ENCODE measurements around the gene LIMA1.

LIMA1 gene

DNA sequence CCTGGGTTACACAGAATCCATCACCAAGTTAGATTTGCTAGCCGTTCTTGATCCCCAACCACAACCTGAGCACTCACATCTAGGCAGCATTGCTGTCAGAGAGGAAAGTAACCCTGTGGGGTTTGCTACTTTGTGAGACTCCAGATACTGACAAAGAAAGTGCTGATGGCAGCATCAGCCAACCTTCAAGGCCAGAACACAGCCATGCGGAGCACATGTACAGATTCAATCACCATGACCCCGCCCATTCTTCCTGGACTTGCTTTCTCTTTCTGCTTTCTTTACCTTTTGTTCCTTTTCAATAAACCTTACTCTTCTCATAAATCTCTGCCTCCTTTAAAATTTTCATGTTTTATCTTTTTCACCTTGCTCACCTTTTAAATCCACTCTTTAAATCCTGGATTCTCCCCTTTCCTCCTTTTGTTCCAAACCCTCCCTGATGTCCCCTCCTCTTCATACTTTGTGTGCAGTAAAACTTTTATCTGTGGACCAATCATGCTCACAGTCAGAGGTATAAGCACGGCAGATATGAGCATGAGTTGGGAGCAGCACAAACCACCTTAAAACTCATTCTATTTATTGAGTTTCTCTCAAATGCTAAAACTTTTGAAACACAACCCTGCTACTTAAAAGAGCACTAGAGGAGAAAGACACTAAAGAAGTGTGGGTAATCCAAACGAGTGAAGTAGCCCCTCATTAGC, 94.3 kb downstream of the LIMA1 start:
- TF ChIP-seq, protein P1, sequence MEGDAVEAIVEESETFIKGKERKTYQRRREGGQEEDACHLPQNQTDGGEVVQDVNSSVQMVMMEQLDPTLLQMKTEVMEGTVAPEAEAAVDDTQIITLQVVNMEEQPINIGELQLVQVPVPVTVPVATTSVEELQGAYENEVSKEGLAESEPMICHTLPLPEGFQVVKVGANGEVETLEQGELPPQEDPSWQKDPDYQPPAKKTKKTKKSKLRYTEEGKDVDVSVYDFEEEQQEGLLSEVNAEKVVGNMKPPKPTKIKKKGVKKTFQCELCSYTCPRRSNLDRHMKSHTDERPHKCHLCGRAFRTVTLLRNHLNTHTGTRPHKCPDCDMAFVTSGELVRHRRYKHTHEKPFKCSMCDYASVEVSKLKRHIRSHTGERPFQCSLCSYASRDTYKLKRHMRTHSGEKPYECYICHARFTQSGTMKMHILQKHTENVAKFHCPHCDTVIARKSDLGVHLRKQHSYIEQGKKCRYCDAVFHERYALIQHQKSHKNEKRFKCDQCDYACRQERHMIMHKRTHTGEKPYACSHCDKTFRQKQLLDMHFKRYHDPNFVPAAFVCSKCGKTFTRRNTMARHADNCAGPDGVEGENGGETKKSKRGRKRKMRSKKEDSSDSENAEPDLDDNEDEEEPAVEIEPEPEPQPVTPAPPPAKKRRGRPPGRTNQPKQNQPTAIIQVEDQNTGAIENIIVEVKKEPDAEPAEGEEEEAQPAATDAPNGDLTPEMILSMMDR (IDR thresholded peaks at IDR 0.05; ENCODE audit: low read depth, low read length): no peak
- DNase-seq (ENCODE audit: extremely low read depth, low read depth): no peak

DNA sequence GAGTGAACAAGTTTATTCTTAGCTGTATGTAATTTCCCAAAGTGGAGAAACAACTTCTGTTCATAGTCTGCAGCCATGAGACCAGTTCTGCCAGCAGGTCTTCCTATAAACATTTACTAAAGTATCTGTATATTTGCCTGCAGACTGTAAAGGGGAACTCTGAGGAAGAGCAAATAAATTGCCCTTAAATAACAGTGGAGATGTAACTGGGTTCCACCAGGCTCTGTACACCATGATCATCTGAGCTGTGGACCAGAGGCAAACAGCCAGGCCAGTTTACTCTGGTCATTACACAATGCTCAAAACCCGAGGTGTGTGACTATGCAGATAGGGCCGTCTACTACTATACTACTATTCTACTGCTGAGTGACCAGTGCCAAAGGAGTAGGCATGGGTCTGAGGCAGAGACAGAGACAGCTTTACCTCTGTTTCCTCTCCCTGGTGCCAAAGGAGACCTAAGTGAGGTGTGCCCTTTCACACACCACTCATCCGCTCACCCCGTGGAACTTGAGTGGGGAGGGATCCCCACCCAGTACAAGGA, 95.0 kb downstream of the LIMA1 start:
- DNase-seq (ENCODE audit: extremely low read depth, low read depth): no peak

DNA sequence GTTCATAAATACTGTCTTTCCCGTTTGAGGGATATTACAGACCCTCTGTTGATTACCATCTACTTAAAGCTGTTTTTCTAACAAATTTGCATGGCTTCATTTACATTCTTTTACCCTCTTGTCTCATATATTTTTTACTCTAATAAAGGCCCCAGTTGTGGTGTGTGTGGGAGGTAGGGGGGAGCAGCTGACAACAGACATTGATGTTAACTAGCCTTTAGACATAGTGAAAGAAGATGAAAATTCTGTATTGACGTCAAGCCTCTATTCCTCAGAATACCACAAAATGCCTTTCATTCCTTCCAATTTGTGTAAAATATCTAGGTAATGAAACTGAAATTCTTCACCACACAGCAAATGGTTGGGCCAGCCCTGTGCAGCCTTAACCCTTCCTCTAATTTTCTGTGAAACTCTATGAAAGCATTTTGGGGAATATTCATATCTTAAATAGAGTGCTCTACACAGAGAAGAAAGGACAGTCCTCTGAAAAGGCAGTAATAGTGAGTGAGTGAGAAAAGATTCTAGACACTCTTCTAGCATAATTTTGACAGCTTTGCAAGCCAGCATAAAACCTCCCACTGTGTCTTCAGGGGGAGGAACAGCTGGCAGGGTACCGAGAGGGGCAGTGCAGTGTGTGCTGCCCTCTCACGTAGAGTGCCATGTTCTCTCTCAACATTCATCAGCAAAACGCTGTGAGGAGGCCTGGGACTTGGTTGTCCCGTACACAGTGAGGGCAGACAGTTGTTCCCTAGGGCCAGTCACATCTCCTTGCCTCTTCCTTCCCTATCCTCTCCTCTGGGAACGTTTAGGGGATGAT, 96.0 kb downstream of the LIMA1 start:
- TF ChIP-seq, protein P1 (IDR thresholded peaks at IDR 0.05; ENCODE audit: low read depth, low read length): no peak; the same call in 1 of the 2 replicates
- DNase-seq (ENCODE audit: extremely low read depth, low read depth): no peak

More for the DNA sequence above, 95.0 kb downstream of the LIMA1 start:
- TF ChIP-seq, protein P1 (IDR thresholded peaks at IDR 0.05; ENCODE audit: low read depth, low read length): no peak

DNA sequence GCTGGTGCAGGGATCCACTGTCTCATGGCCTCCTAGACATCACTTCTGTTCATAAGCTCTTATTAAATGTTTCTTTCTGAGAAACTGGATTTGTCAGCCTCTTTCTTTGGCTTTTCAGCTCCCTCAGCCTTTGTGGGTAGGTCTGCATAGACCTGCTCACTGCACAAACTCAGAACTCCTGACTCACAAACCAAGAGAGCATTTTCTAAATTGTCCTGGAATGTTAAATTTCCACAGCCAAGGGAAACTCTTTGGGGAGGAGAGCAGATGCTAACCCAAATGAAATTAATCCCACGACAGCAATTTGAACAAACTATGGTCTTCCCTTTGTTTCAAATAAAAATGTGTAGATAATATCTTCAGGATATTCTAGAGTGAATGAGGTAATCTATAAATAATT, 96.6 kb downstream of the LIMA1 start:
- TF ChIP-seq, protein P1 (IDR thresholded peaks at IDR 0.05; ENCODE audit: low read depth, low read length): no peak
- no peak for DNase-seq (ENCODE audit: extremely low read depth, low read depth)

DNA sequence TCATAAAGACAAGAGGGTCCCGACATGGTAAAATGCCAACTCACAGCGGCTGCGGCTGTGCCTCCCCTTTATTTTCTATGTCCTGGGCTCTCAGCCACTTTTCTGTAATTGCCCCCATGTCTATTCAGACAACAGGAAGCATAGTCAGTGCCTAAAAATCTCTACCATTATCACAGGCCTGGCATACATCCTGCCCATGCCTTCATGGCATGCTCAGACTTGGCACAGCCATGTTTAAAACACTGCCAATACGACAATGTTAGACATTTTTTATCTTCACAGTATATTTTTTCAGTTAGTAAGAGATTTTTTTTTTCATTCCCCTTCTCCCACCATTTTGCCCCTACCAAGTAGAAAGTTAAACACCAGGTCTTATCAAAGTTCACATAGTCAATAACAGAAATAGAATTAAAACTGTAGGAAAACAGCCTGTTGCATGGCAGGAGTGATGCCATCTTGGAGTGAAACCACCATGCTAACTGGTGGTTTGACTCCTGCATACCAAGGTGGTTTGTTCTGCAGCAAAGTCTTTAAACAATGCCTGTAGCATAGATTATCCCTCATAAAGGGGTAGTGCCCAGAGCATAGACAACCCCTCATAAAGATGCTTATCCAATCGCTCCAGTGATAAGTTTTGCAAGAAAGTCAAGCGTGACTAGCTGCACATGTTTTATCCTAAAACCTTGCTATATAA, 97.2 kb downstream of the LIMA1 start:
- no peak for DNase-seq (ENCODE audit: extremely low read depth, low read depth)
- TF ChIP-seq, protein P1 (IDR thresholded peaks at IDR 0.05; ENCODE audit: low read depth, low read length): no peak

DNA sequence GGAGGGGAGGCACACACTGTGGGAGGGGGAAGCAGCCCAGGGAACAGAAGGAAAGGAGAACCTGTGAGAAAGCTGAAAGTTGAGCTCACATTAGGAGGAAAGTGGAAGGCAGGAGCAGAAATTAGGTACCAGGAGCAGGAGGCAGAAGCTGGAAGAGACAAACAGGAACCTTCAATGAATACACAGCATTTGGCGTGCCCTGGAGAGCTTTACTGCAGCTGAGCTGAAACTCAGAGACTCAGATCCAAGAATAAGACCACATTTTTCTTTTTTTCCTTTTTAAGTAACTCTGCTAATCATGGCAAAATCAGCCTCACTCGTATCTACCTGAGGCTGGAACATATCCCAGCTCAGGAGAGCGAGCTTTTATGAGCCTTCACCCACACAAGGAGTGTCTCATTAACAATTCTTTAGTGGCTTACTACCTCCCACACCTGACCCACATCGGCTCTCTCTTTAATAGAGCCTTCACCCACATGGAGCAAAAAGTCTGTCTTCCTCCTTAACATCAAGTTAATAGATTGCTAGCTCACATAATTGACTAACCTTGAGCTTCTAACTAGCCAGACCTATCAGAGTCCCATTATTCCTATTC, 97.9 kb downstream of the LIMA1 start:
- no peak for DNase-seq (ENCODE audit: extremely low read depth, low read depth)
- TF ChIP-seq, protein P1 (IDR thresholded peaks at IDR 0.05; ENCODE audit: low read depth, low read length): no peak
